LHCN-M2 (cell line): ENCODE data around the gene HSPA12B. TPM values are rescaled to one million over a fixed set of nuclear protein-coding genes. Genes with fewer than 3 reads are reported as not detected.
"Not testable (repeated sequence)": the region's sequence is repeated elsewhere in the genome, so short reads cannot be mapped to it uniquely, and the experiment has no call there.

Experiments used
- DNase-seq: peaks from one replicate; pipeline ENCODE4 v3.0.0-alpha.2; 2012; ENCODE audit warnings: low read depth
- total RNA-seq: library from RNA; depleted of rRNA; stranded (reverse); fragments of >200 nt; gene quantifications from 2 replicates; pipeline ENCODE4 v1.2.3, GENCODE V29; 2014

HSPA12B gene
- total RNA-seq, 1 experiment from 2014 or later: not detected

DNA sequence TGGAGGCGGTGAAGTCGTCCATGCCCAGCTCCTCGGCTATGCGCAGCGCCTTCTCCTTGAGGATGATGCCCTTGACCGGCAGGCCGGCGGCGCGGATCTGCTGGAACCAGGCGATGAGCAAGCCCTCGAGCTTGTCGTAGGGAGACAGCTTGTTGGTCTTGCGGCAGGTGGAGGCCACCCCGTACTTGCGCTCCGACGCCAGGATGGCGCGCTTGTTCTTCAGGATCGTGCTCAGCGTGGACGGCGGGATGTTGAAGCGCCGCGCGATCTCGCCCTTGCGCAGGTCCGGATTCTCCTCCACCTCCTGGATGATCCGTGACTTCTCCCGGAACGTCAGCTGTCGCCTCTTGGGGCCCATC, 53.6 kb downstream of the HSPA12B start:
- DNase-seq: peak; percentile 70

DNA sequence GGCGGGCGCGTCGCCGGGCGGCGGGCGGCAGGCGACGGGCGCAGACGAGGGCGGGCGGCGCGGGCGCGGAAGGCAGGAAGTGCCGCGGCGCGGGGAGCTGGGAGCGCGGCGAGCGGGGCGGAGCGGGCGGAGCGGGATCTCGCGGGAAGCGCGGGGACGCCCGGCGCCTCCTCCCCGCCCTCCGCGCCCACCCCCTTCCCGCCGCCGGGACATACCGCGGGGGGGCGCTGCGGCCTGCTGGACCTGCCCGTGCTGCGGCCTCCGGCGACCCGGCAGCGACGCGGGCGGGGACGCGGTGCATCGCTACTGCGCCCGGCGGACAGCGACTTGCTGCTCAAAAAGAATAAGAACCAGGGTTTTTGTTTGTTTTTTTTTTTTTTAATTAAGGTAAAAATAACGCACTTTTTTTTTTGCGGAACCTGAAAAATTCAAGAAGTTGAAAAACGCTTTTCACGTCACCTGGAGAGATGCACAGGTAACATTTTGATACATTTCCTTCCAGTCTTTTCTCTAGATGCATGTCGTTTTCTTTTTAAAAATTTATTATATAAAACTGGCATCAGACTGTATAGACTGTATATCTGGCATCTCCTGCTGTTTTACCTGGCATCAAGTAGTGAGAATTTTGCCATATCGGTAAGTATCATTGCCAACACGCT, 54.3 kb downstream of the HSPA12B start, which contains the start of gene CENPB:
Gene CENPB, minus strand, starts transcription at position 76 of the 659 bp plus-strand sequence. CDS start 257 bp downstream, outside the sequence.
- peak; percentile 81 for DNase-seq

DNA sequence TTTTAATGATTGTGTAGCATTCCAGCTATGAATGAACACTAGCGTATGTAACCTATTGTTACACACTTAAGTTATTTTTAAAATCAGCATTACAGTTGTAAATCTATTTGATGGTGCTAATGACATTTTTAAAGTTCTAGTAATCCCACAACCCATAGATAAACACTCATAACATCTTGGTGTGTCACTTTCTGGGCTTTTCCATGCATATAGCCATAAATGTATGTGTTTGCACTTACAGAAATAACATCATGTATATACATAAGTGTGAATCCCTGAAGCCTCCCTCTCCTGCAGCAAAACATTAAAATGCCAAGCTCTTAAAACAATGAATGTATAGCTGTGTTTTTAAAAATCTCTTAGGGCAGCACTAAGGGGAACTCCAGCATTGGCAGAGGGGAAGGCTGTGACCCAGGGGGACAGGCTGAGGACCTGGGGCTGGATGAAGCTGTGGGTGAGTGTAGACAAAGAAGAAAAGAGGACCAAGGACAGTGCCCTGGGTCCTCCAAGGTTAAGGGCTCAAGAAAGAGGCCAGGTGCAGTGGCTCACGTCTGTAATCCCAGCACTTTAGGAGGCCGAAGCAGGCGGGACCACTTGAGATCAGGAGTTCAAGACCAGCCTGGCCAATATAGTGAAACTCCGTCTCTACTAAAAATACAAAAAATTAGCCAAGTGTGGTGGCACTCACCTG, 55.0 kb downstream of the HSPA12B start:
- no peak for DNase-seq

DNA sequence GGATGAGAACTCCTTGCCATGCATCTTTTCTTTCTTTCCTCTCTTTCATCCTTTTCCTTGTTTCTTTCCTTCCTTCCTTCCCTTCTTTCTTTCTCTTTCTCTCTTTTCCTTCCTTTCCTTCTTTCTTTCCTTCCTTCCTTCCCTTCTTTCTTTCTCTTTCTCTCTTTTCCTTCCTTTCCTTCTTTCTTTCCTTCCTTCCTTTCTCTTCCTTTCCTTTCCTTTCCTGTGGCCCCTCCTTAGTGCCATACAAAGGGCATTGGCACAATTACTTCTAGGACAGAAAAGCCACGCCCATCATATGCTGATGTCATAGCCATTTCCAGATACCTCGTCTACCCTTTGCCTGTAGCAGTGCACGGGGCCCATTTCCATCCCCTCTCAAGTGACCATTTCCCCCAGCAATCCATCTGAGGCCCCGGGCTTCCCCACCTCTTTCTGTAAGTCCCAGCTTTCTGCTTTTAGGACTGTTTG, 56.2 kb downstream of the HSPA12B start:
- no peak for DNase-seq

DNA sequence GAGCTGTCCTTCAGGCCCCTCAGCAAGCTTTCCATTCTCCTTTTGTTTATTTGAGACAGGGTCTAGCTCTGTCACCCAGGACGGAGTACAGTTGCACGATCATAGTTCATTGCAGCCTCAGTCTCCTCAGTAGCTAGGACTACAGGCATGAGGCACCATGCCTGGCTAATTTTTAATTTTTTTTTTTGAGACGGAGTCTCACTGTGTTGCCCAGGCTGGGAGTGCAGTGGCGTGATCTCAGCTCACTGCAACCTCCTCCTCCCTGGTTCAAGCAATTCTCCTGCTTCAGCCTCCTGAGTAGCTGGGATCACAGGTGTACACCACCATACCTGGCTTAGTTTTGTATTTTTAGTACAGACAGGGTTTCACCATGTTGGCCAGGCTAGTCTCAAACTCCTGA, 56.7 kb downstream of the HSPA12B start:
- DNase-seq: not testable (repeated sequence)

DNA sequence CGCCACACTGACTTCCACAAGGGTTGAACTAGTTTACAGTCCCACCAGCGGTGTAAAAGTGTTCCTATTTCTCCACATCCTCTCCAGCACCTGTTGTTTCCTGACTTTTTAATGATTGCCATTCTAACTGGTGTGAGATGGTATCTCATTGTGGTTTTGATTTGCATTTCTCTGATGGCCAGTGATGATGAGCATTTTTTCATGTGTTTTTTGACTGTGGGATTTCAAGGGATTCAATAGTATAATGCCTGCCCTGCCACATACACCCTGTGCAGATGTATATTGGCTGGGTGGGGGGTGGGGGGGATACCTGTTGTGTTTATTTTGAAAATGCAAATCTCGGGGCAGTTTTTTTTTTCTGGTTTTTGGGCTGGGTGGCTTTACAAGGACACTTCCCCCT, 61.7 kb downstream of the HSPA12B start:
- DNase-seq: not testable (repeated sequence)

DNA sequence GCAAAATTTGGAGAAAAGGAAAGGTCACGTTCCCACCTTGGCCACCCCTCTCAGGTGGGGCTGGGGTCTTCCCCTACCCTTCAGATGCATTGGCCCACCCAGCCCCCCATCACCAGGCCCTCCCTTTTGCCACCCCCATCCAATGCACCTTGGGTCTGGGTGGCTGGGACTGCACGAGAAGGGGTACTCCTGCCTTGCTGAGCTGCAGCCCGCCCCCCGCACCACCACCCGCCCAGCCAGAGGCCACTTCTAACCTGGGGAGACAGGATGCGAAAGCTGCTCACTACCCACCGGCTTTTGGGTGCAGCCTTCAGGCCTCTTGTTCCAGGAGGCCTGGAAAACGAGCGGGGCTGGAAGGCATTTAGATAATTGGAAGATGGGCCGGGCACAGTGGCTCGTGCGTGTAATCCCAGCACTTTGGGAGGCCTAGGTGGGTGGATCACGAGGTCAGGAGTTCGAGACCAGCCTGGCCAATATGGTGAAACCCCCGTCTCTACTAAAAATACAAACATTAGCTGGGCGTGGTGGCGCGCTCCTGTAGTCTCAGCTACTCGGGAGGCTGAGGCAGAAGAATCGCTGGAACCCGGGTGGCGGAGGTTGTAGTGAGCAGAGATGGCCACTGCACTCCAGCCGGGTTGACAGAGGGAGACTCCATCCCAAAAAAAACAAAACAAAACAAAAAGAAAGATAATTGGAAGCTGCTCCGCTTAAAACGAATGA, 62.4 kb downstream of the HSPA12B start:
- DNase-seq: no peak

DNA sequence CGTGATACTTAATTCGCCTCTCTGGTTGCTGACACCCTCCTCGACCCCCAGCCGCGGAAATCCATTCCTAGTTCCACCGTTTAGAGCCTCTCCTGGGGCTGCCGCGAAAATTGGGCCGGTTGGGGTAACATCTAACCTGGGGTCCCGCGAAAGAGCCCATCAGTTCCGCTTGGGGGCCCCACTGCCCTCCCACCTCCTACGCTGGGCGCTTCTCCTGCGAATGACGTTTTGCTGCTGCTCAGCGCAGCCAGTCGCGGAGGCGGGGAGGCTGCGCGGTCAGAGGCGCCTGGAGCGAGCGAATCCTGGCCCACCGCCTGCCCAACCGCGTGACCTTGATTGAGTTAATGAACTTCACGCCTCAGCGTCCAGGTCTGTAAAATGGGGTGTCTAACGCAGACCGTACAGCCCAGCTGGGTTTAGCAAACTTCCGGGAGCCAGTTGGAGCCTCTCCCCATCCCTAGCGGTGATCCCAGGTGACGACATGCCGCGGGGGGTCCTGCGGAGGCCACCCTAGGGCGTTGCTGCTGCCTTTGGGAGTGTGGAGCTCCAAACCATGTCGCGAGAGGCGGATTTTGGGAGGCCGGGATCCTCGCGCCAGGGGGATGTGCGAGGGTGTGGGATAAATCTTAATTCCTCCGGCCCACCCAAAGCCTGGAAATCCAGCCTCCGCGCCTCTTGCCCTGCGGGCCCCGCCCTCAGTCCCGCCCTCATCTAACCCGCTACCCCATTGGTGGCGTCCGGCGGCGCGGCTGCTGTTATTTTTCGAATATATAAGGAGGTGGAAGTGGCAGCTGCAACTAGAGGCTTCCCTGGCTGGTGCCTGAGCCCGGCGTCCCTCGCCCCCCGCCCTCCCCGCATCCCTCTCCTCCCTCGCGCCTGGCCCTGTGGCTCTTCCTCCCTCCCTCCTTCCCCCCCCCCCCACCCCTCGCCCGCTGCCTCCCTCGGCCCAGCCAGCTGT, 63.3 kb downstream of the HSPA12B start, which contains the start of gene CDC25B:
Gene CDC25B, plus strand, starts transcription at position 800 of the 958 bp plus-strand sequence. CDS start 222 bp downstream, outside the sequence.
- peak; percentile 97 for DNase-seq

DNA sequence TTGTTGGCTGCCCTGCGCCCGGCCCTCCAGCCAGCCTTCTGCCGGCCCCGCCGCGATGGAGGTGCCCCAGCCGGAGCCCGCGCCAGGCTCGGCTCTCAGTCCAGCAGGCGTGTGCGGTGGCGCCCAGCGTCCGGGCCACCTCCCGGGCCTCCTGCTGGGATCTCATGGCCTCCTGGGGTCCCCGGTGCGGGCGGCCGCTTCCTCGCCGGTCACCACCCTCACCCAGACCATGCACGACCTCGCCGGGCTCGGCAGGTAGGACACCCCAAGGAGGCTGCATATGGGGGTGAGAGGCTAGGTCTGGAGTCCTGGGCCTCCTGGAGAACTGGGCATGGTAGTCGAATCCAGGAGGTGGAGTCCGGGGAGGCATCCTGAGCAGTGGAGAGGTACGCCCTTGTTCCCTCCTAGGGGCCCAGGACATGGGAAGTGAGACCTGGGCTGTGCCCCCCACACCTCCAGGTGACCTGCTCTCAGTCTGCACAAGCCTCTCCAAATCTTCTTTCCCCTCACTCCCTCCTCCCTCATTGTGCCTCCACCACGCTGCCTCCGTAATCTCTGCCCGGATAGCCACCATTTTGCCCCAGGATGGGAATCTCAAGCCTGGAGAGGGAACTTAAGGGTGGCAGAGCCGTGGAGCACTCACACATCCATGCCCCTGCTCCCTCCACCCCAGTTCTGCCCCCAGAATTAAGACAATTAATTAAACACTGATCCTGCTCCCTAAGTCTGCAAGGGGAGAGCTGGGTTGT, 64.2 kb downstream of the HSPA12B start:
- DNase-seq: peak; percentile 37

DNA sequence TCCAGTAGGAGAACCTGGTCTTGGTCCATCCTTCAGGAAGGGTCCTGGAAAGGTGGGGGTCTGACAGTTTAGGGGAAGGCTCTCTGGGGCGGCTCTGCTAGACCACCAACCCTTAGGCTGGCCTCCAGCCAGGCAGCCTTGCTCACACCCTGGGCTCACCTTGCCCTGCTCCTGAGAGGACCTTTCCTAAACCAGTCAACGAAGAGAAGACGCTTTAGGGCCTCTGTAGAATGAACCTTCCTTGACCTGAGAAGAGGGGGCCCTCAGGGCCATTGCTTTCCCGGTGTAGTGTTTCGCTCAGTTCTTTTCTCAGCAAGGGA, 64.7 kb downstream of the HSPA12B start:
- DNase-seq: no peak

DNA sequence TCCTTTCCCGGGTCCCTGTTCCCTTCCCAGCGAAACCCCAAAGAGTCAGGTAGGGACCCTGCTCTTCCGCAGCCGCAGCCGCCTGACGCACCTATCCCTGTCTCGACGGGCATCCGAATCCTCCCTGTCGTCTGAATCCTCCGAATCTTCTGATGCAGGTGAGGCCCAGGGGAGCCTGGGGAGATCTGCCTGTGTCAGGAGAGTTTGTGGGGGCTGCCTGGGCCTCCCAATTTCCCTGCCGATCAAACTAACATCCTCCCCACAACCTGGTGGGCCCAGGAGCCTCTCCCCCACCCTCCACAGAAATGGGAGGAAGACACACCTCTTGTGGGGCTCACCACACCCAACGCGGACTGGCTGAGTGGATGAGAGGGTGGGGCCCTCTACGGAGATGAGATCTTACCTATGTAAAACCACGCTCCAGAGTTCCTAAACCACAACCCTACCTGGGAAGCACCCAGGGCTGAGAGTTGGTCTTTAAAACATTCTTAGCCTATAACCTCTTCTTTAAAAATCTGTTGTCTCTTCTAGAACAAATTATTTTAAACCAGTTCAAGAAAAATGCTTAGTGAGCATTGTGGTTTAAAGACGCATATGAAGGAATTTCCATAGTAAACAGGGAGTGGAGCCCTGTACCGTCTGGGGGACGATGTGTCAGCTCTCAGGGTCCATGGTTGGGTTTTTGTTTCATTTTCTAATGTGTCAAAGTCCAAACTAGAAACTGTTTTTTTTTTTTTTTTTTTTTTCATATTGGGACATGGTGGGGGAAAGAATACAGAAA, 65.3 kb downstream of the HSPA12B start:
- DNase-seq: peak; percentile 36

DNA sequence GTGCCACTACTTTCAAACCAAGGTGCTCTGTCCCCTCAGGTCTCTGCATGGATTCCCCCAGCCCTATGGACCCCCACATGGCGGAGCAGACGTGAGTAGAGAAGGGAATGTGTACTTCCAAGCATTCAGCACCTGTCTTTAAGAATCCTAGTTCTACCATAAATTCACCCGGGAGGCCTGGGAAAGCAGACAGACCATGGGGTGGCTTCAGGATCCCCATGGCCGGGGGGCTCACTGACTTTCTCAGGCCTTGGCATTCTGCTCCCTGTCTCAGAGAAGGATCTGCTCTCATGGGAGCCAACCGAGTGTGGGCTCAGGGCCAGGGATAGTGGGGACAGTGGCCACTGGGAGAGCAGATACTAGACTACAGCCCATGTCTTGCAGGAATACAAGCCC, 65.9 kb downstream of the HSPA12B start:
- DNase-seq: no peak

DNA sequence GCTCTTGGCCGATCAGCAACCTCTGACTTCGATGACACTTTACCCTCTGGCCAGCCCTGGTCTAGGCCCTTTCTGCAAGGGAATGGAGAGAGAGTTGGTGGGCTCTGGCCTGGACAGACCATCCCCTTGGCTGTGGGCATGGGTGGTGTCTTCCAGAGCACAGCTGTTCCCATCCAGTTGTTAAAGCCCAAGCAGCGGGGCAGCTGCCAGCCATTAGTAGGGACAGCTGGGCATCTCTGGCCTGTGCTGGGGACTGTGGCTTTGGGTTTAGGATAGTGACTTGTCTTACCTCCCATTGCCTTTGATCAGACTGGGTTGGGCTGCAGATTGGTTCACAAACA, 66.4 kb downstream of the HSPA12B start:
- peak; percentile 76 for DNase-seq

DNA sequence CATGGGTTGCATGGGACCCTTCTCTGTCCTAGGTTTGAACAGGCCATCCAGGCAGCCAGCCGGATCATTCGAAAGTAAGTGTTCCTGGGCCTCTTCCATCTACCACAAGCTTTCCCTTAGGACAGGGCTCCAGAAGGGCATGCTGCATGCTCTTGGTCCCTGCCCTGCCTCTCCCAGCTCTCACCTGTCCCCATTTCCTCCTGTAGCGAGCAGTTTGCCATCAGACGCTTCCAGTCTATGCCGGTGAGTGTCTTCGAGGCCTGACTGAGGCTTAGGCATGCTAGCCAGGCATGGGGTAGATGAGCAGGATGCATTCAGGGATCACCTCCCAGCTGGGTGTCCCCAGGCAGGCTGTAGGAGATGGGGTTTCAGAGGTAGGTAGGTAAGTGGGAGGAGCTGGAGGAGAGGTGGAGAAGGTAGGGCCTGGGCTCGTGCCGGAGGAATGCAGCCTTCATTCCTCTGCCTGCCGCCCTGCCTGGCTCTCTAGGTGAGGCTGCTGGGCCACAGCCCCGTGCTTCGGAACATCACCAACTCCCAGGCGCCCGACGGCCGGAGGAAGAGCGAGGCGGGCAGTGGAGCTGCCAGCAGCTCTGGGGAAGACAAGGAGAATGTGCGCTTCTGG, 67.9 kb downstream of the HSPA12B start:
- no peak for DNase-seq

DNA sequence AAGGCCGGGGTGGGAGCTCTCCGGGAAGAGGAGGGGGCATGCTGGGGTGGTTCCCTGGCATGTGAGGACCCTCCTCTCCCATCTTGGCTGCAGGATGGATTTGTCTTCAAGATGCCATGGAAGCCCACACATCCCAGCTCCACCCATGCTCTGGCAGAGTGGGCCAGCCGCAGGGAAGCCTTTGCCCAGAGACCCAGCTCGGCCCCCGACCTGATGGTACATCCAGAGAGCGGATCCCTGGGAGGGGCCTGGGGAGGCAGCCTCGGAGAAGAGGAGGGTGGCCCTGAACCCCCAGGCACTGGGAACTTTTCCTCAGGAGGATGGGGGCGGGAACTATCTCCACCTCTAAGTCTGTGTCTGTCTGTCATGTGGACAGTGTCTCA, 68.4 kb downstream of the HSPA12B start:
- DNase-seq: no peak

DNA sequence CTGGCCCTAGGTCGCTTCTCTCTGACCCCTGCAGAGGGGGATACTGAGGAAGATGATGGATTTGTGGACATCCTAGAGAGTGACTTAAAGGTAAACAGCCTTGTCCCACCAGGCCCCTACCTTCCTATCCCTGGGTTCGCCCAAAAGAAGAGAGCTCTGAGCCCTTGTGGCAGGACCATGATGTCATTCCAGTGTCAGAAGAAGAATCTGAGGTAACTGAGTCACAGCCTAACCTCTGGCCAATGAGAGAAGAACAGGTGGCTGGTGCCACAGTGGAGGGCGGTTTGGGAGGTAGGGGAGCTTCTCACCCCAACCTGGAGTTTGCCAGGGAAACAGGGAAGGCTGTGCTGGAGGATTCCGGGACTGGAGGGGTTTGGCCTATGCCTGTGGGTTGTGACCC, 68.8 kb downstream of the HSPA12B start:
- DNase-seq: no peak

DNA sequence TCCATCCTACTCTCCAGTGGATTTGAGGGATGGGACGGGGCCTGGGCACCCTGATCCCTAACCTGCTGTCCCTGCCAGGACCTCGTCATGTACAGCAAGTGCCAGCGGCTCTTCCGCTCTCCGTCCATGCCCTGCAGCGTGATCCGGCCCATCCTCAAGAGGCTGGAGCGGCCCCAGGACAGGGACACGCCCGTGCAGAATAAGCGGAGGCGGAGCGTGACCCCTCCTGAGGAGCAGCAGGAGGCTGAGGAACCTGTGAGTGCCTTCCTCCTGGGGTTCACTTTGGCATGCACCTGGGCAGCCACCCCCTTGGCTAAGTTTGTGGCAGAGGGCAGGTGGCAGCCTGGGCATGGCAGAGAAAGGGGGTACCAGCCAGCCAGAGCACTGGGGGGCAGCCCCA, 69.4 kb downstream of the HSPA12B start:
- no peak for DNase-seq
